ENCODE results near the gene UNC5C.

Gene UNC5C

DNA sequence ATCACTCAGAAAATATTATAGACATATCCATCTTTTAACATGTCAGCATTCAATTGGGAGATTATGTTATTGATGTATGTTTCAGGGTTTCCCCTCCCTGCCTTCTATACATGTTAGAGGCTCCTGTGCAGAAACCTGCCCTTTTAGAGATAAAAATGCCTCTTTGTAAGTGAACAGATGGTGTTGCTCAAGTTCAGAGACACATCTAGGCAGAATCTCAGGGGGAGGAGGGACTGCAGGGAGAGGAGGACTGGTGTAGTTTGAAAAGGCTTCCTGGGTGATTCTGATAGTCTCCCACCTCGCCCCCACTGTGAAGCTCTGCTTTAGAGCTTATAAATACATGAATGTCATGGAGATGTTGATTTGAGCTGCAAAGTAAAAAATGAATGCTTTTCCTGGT is 12.0 kb upstream of the UNC5C start:
- no peaks in the 10 kb centered on the region for H3K4me1 ChIP-seq (ENCODE audit: insufficient read depth, low read length, severe bottlenecking)
- H3K9me3 ChIP-seq (ENCODE audit: low read length), result no peaks in the 10 kb centered on the region
- no peak overlapping the region for H3K27ac ChIP-seq (ENCODE audit: low read depth, low read length, poor library complexity, severe bottlenecking)
- H3K27me3 ChIP-seq (ENCODE audit: insufficient read depth, low read length), result no peaks in the 10 kb centered on the region
- no peak overlapping the region for H3K4me2 ChIP-seq (ENCODE audit: low read length)
- no peaks in the 10 kb centered on the region for H3F3A ChIP-seq (ENCODE audit: insufficient read depth, low read length)
- no peaks in the 10 kb centered on the region for H4K20me1 ChIP-seq (ENCODE audit: insufficient read depth, low read length)
- no peaks in the 10 kb centered on the region for H3K36me3 ChIP-seq (ENCODE audit: insufficient read depth, low read length)
- TF ChIP-seq EZH2 (IDR thresholded peaks at IDR 0.05; ENCODE audit: borderline replicate concordance, low read length), result no peak
- TF ChIP-seq, protein P1, sequence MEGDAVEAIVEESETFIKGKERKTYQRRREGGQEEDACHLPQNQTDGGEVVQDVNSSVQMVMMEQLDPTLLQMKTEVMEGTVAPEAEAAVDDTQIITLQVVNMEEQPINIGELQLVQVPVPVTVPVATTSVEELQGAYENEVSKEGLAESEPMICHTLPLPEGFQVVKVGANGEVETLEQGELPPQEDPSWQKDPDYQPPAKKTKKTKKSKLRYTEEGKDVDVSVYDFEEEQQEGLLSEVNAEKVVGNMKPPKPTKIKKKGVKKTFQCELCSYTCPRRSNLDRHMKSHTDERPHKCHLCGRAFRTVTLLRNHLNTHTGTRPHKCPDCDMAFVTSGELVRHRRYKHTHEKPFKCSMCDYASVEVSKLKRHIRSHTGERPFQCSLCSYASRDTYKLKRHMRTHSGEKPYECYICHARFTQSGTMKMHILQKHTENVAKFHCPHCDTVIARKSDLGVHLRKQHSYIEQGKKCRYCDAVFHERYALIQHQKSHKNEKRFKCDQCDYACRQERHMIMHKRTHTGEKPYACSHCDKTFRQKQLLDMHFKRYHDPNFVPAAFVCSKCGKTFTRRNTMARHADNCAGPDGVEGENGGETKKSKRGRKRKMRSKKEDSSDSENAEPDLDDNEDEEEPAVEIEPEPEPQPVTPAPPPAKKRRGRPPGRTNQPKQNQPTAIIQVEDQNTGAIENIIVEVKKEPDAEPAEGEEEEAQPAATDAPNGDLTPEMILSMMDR (IDR thresholded peaks at IDR 0.05; ENCODE audit: low read length), result no peak
- H2AFZ ChIP-seq (ENCODE audit: low read length), result no peak overlapping the region
- H3K4me3 ChIP-seq (ENCODE audit: low read depth, low read length, poor library complexity, severe bottlenecking), result no peak overlapping the region
- H3K9me2 ChIP-seq (ENCODE audit: low read depth, low read length), result no peaks in the 10 kb centered on the region
- no peaks in the 10 kb centered on the region for H3K79me2 ChIP-seq (ENCODE audit: insufficient read depth, low read length)
- no peak overlapping the region for H3K9ac ChIP-seq (ENCODE audit: low read length)

DNA sequence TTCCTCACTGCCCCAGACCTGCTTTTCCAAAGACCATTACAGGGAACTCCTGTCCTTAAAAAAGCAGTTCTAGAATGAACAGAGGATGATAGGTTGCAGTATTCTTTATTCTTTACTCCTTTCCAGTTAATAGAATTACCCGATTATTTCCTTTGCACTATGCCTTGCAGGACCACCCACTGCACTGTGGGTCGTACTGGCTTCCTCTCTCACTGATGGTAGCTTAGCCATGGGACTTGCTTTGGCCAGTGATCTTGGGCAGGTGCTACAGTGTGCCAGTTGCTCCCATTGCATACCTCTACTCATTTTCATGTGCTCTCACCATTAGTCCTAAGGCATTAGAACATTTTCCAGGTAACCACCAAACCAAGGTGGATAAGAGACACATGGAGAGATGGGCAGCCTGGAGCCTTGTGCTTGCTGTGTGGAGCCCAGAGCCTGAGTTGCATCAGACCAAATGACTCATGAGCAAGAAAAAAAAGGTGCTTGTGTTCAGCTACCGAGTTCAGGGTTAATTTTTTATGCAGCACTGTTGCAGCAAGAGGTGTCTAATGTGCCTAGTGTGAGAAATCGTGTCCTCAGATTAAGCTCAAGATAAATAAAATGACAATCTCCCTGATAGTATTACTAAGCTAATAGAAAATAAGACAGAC is 7.6 kb upstream of the UNC5C start:
- Histone ChIP-seq H3F3A (ENCODE audit: insufficient read depth, low read length) (no peaks in the 10 kb centered on the region), H2AFZ (ENCODE audit: low read length) (no peak overlapping the region)

DNA sequence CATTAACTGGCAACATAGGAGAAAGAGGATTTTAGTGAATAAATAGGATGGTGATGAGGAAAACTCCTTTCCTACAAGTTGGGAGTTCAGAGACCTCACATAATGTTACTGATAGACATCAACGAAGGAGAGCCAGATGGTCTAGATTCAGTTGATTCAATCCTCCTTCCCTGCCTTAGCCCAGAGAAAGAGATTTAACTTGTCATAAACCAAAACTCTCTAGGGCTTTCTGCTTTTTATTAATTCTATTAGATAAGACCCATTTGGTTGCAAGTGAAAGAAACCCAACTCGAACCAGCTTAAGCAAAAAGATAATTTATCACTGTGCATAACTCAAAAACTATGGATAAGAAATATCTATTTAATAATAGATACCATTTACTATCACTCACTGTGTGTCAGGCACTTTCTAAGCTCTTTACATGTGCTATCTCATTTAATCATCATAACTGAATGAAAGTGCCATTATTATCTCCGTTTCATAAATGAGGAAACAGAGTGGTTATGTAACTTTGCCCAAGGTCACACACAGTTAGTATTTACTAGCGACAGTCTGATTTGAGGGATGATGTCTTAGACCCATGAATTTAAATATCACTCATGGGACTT is 4.3 kb upstream of the UNC5C start:
- no peak overlapping the region for H2AFZ ChIP-seq (ENCODE audit: low read length)
- no peaks in the 10 kb centered on the region for H3K9me3 ChIP-seq (ENCODE audit: low read length)
- TF ChIP-seq, protein P1 (IDR thresholded peaks at IDR 0.05; ENCODE audit: low read length), result no peak
- TF ChIP-seq EZH2 (IDR thresholded peaks at IDR 0.05; ENCODE audit: borderline replicate concordance, low read length), result no peak
- no peak overlapping the region for H3K9ac ChIP-seq (ENCODE audit: low read length)
- H3K27ac ChIP-seq (ENCODE audit: low read depth, low read length, poor library complexity, severe bottlenecking), result no peak overlapping the region
- no peaks in the 10 kb centered on the region for H3K79me2 ChIP-seq (ENCODE audit: insufficient read depth, low read length)
- no peaks in the 10 kb centered on the region for H3K9me2 ChIP-seq (ENCODE audit: low read depth, low read length)
- H3K4me2 ChIP-seq (ENCODE audit: low read length), result no peak overlapping the region
- no peaks in the 10 kb centered on the region for H3K36me3 ChIP-seq (ENCODE audit: insufficient read depth, low read length)
- no peaks in the 10 kb centered on the region for H3F3A ChIP-seq (ENCODE audit: insufficient read depth, low read length)
- H3K27me3 ChIP-seq (ENCODE audit: insufficient read depth, low read length), result no peaks in the 10 kb centered on the region
- no peaks in the 10 kb centered on the region for H3K4me1 ChIP-seq (ENCODE audit: insufficient read depth, low read length, severe bottlenecking)
- no peaks in the 10 kb centered on the region for H4K20me1 ChIP-seq (ENCODE audit: insufficient read depth, low read length)
- no peak overlapping the region for H3K4me3 ChIP-seq (ENCODE audit: low read depth, low read length, poor library complexity, severe bottlenecking)

More for the DNA sequence above, 7.6 kb upstream of the UNC5C start:
- Histone ChIP-seq H4K20me1 (ENCODE audit: insufficient read depth, low read length) (no peaks in the 10 kb centered on the region), H3K9me3 (ENCODE audit: low read length) (no peaks in the 10 kb centered on the region), H3K36me3 (ENCODE audit: insufficient read depth, low read length) (no peaks in the 10 kb centered on the region), H3K4me2 (ENCODE audit: low read length) (no peak overlapping the region), H3K79me2 (ENCODE audit: insufficient read depth, low read length) (no peaks in the 10 kb centered on the region), H3K4me1 (ENCODE audit: insufficient read depth, low read length, severe bottlenecking) (no peaks in the 10 kb centered on the region), H3K27me3 (ENCODE audit: insufficient read depth, low read length) (no peaks in the 10 kb centered on the region), H3K4me3 (ENCODE audit: low read depth, low read length, poor library complexity, severe bottlenecking) (no peak overlapping the region), H3K27ac (ENCODE audit: low read depth, low read length, poor library complexity, severe bottlenecking) (no peak overlapping the region), H3K9ac (ENCODE audit: low read length) (no peak overlapping the region), H3K9me2 (ENCODE audit: low read depth, low read length) (no peaks in the 10 kb centered on the region)
- TF ChIP-seq, protein P1 (IDR thresholded peaks at IDR 0.05; ENCODE audit: low read length), result no peak
- no peak for TF ChIP-seq EZH2 (IDR thresholded peaks at IDR 0.05; ENCODE audit: borderline replicate concordance, low read length)
